ENCODE results near the gene SRPK1.

- TF ChIP-seq POLR2A (IDR thresholded peaks at IDR 0.05) (peak; percentile 72), CTCF (IDR thresholded peaks at IDR 0.05) (no peak)
These were observed 809 bp downstream of the SRPK1 start for GRCh38 chr6:35919827-35920751.
